ENCODE measurements around the gene CD207. TPM values are rescaled to one million over a fixed set of nuclear protein-coding genes. Genes with fewer than 3 reads are reported as not detected.

CD207 gene
- total RNA-seq, 1 experiment from 2014 or later, result not detected

- H3K9me3 Mint-ChIP-seq (ENCODE audit: unreplicated experiment), result no peaks in the 10 kb centered on the region
- ChIA-PET POLR2A (interaction anchor here (1.0 to 1.1 kb wide), 2 partner anchors 51 to 78 kb away, joined by 3 read pairs; no protein-coding TSS in a partner anchor), CTCF (interaction anchor here (0.5 to 7.6 kb wide), 37 partner anchors 9 to 562 kb away, joined by 3 to 113 read pairs (median 5); partner anchors contain the start of genes ATP6V1B1, FIGLA and MPHOSPH10)
- no peak for DNase-seq (ENCODE audit: unreplicated experiment)
- peaks cover 25% of the 10 kb centered on the region for H3K27me3 Mint-ChIP-seq (ENCODE audit: insufficient read depth, unreplicated experiment)
- H3K4me3 Mint-ChIP-seq (ENCODE audit: unreplicated experiment), result no peak overlapping the region
- H3K4me1 Mint-ChIP-seq (ENCODE audit: insufficient read depth, unreplicated experiment), result peaks cover 6% of the 10 kb centered on the region
- TF ChIP-seq CTCF (IDR thresholded peaks at IDR 0.05; ENCODE audit: unreplicated experiment), result no peak
- intact Hi-C loops (cut with micrococcal nuclease), result loop anchor here (1.0 kb wide), 4 partner anchors 50 to 107 kb away; no protein-coding TSS in a partner anchor
- BruUV-seq (replicated peaks), result no TSS peak
- H3K27ac Mint-ChIP-seq (ENCODE audit: low read depth, unreplicated experiment), result no peak overlapping the region
- no peaks in the 10 kb centered on the region for H3K36me3 Mint-ChIP-seq (ENCODE audit: insufficient read depth, unreplicated experiment)
Measured at GRCh38 chr2:70870790-70871189, 35.2 kb upstream of the CD207 start.

- no peak for DNase-seq (ENCODE audit: unreplicated experiment)
- no peak overlapping the region for H3K4me3 Mint-ChIP-seq (ENCODE audit: unreplicated experiment)
- peaks cover 21% of the 10 kb centered on the region for H3K27me3 Mint-ChIP-seq (ENCODE audit: insufficient read depth, unreplicated experiment)
- no peak for TF ChIP-seq CTCF (IDR thresholded peaks at IDR 0.05; ENCODE audit: unreplicated experiment)
- ChIA-PET POLR2A (no interaction called here), CTCF (interaction anchor here (0.6 to 7.6 kb wide), 5 partner anchors 29 to 261 kb away, joined by 3 to 113 read pairs (median 3); partner anchors contain the start of gene MCEE)
- H3K4me1 Mint-ChIP-seq (ENCODE audit: insufficient read depth, unreplicated experiment), result peaks cover 6% of the 10 kb centered on the region
- intact Hi-C loops (cut with micrococcal nuclease), result loop anchor here (10.0 kb wide), 1 partner anchor 214 kb away; no protein-coding TSS in a partner anchor
- BruUV-seq (replicated peaks), result no TSS peak
- no peak overlapping the region for H3K27ac Mint-ChIP-seq (ENCODE audit: low read depth, unreplicated experiment)
- no peaks in the 10 kb centered on the region for H3K36me3 Mint-ChIP-seq (ENCODE audit: insufficient read depth, unreplicated experiment)
- H3K9me3 Mint-ChIP-seq (ENCODE audit: unreplicated experiment), result no peaks in the 10 kb centered on the region
Measured at GRCh38 chr2:70868970-70869369, 33.4 kb upstream of the CD207 start.

DNA sequence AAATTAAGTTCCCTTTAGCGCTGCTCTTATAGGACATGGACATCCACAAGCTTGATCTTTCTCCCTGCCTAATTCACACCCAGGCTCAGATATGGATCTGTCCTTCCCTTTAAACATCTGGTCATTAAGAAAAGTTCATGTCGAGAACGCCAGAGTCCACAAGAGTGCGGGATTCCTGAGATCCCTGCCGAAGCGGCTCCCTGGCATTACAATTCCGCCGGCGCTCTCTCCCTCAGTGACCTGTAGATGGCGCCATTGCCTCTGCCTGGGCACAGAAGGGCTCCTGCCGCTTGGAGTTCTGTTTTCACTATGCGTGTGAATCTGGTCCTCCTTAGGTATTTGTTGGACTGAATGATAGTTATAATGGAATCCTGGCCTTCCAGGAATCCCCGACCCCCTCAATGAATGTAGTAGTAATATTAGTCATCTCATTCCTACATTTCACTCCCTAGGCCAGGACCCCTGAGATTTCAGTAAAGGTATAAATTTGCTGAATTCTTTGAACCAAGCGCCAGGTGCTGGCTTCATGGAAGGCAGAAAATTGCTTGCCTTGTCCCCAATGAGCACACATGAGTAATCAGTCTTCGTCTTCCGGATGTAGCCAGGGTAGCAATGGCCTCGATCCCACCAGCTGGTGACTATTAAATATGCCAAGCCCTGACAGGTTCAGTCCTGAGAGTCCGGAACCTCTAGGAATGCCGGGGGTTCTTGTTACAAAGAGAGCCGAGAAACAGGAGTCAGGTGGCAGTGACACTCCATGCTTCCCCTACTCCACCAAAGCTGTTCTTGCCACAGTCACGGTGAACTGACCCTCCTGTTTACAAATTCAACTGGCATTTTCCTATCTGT lies 26.4 kb upstream of the CD207 start:
- Mint-ChIP-seq H3K27me3 (ENCODE audit: insufficient read depth, unreplicated experiment) (peaks cover 80% of the 10 kb centered on the region), H3K9me3 (ENCODE audit: unreplicated experiment) (no peaks in the 10 kb centered on the region), H3K27ac (ENCODE audit: low read depth, unreplicated experiment) (peak overlapping the region; percentile 17), H3K4me1 (ENCODE audit: insufficient read depth, unreplicated experiment) (peaks cover 6% of the 10 kb centered on the region), H3K36me3 (ENCODE audit: insufficient read depth, unreplicated experiment) (no peaks in the 10 kb centered on the region), H3K4me3 (ENCODE audit: unreplicated experiment) (no peak overlapping the region)
- intact Hi-C loops (cut with micrococcal nuclease), result loop anchor here (2.0 to 10.0 kb wide), 3 partner anchors 87 to 207 kb away; no protein-coding TSS in a partner anchor
- POLR2A ChIA-PET, result no interaction called here
- no TSS peak for BruUV-seq (replicated peaks)
- CTCF ChIA-PET, result interaction anchor here (0.6 to 6.5 kb wide), 39 partner anchors 9 to 598 kb away, joined by 3 to 64 read pairs (median 4); no protein-coding TSS in a partner anchor
- DNase-seq (ENCODE audit: unreplicated experiment), result peak; percentile 83
- peak; percentile 94 for TF ChIP-seq CTCF (IDR thresholded peaks at IDR 0.05; ENCODE audit: unreplicated experiment)

DNA sequence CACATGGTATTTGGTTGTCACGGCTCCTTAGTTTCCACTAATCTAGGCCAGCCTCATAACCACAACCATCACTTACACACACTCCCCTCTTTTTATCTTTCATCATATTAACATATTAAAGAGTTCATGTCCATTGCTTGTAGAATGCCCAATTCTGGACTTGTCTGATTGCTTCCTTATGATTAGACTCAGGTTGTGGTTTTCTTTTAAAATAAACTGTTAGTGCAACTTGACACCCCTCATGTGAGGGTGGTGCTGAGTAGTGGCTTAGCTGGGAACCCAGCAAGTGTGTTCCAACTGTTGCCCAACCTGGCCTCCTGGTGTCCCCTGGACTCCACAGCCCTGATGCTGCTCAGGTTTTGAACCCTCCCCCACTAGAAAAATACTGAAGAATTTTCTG lies 20.1 kb upstream of the CD207 start:
- ChIA-PET POLR2A (no interaction called here), CTCF (interaction anchor here (0.9 to 1.0 kb wide), 2 partner anchors 15 to 93 kb away, joined by 3 to 4 read pairs; no protein-coding TSS in a partner anchor)
- intact Hi-C loops (cut with micrococcal nuclease), result no loop called here
- H3K27me3 Mint-ChIP-seq (ENCODE audit: insufficient read depth, unreplicated experiment), result peaks cover 40% of the 10 kb centered on the region
- H3K4me1 Mint-ChIP-seq (ENCODE audit: insufficient read depth, unreplicated experiment), result peaks cover 6% of the 10 kb centered on the region
- H3K27ac Mint-ChIP-seq (ENCODE audit: low read depth, unreplicated experiment), result no peak overlapping the region
- no TSS peak for BruUV-seq (replicated peaks)
- TF ChIP-seq CTCF (IDR thresholded peaks at IDR 0.05; ENCODE audit: unreplicated experiment), result no peak
- H3K9me3 Mint-ChIP-seq (ENCODE audit: unreplicated experiment), result no peaks in the 10 kb centered on the region
- DNase-seq (ENCODE audit: unreplicated experiment), result peak; percentile 50
- no peaks in the 10 kb centered on the region for H3K36me3 Mint-ChIP-seq (ENCODE audit: insufficient read depth, unreplicated experiment)
- H3K4me3 Mint-ChIP-seq (ENCODE audit: unreplicated experiment), result no peak overlapping the region

All from MCF 10A (cell line).